ENCODE data around the gene TMPRSS15. TPM values are rescaled to one million over a fixed set of nuclear protein-coding genes. Genes with fewer than 3 reads are reported as not detected.

Gene TMPRSS15
- total RNA-seq, 2 donors from 2014 or later: not detected

DNA sequence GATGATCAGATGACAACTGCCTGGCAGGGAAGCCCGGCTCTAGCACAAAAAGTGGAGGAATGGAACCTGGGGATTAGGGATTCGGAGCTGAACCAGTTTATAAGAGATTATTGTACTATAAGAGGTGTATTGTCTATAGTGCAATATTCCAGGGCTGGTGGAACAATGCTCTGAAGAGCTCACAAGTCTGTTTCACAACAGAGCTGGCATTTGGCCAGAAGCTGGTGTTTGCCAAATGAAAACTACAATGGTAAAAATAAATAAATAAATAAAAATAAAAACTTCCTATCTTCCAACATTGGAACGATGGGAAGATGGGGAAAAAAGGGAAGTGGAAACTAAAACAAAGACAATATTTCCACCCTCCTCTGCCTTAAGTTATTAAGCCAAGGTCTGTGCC is 85.4 kb downstream of the TMPRSS15 start:
- Mint-ChIP-seq H3K9me3 (peaks cover under 1 to 1% of the 10 kb centered on the region in 2 donors), H3K36me3 (ENCODE audit: insufficient read depth in 2 of 2) (peaks cover 0 to 2% of the 10 kb centered on the region in 2 donors), H3K4me3 (no peak overlapping the region), H3K4me1 (ENCODE audit: low read depth) (no peaks in the 10 kb centered on the region), H3K27ac (no peak overlapping the region), H3K27me3 (ENCODE audit: low read depth) (no peaks in the 10 kb centered on the region)
- no peak for DNase-seq
- no peak for ATAC-seq (replicated peaks in 1 of 2)

DNA sequence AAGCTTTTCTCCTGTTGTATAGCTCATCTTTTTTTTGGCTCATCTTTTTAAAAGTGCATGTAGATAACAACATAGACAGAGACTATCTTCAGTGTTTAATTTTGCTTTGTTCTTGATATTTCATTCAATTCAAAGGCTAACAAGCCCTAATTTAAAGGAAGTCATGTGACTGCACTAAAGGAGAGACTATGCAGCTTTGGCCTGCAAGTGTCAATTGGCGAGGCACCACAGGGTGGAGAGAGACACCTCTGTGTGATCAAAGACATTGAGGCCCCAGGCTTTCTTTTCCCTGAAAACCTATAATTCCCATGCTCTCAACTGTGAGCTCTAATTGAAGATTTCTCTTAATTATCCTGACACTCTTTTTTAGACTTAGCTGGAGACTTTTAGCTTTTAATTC is 105.4 kb downstream of the TMPRSS15 start:
- no peak for DNase-seq
- no peak overlapping the region for H3K27ac Mint-ChIP-seq
- ATAC-seq (replicated peaks in 1 of 2): no peak
- H3K9me3 Mint-ChIP-seq: no peaks in the 10 kb centered on the region
- no peaks in the 10 kb centered on the region for H3K4me1 Mint-ChIP-seq (ENCODE audit: low read depth)
- H3K27me3 Mint-ChIP-seq (ENCODE audit: low read depth): no peaks in the 10 kb centered on the region
- no peaks in the 10 kb centered on the region for H3K36me3 Mint-ChIP-seq (ENCODE audit: insufficient read depth in 2 of 2)
- no peak overlapping the region for H3K4me3 Mint-ChIP-seq

DNA sequence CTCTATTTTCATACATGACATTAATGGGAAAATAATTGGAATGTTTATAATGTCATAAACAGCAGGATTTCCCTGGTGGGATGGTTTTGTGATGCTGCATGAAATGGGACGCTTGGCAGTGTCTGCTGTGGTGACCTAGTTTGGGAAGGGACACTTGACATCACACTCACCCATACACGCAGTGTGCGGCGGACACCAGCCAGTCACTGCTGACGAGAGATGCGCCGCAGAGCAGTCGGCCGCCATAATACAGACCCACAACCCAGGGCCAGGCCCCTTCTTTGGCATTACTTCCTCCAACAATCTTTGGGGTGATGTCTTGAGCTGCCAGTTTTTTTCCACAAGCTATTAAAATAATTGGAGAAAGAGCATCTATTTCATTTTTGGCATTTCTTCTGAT is 109.5 kb downstream of the TMPRSS15 start:
- Mint-ChIP-seq H3K27me3 (ENCODE audit: low read depth) (no peaks in the 10 kb centered on the region), H3K36me3 (ENCODE audit: insufficient read depth in 2 of 2) (no peaks in the 10 kb centered on the region), H3K27ac (no peak overlapping the region), H3K4me3 (no peak overlapping the region), H3K9me3 (no peaks in the 10 kb centered on the region), H3K4me1 (ENCODE audit: low read depth) (no peaks in the 10 kb centered on the region)
- no peak for ATAC-seq (replicated peaks in 1 of 2)
- DNase-seq: no peak

DNA sequence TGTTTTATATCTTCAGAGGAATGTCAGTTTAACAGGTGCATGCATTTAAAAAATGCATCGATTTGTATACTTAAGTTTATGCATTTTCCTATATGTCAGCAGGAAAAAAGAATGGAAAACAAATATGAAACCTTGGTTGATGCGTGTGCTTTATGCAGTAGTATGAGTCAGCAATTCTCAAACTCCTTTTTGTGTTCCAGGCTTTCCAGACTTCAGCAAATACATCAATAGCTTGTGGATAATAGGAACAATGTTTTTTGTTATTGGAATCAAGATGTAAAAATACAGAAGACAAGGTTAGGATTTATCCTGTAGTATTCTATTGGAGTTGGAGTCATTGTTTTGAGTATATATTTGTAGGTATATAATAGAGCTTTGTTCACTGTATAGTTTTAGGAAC is 113.7 kb downstream of the TMPRSS15 start:
- Mint-ChIP-seq H3K36me3 (ENCODE audit: insufficient read depth in 2 of 2) (no peaks in the 10 kb centered on the region), H3K27me3 (ENCODE audit: low read depth) (no peaks in the 10 kb centered on the region), H3K4me3 (no peak overlapping the region), H3K4me1 (ENCODE audit: low read depth) (no peaks in the 10 kb centered on the region), H3K9me3 (no peaks in the 10 kb centered on the region), H3K27ac (no peak overlapping the region)
- no peak for DNase-seq
- ATAC-seq (replicated peaks in 1 of 2): no peak

DNA sequence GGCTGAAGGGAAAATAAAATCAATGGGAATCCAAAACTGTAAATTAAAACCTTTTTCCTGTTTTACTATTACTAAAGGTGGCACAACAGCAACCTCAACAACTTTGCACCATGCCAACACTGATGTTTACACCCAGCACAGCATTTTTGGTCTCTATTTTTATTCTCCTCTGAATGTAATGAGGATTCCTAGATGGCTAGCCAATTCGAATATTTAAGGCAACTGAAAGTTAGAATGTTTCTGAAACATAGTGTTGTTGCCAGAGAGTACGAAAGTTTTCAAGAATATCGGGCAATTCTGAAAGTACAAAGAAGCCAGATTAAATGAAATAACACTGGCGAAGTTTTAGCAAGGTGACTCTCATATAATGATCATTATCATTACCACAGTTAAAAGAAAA is 118.2 kb downstream of the TMPRSS15 start:
- Mint-ChIP-seq H3K27me3 (ENCODE audit: low read depth) (no peaks in the 10 kb centered on the region), H3K9me3 (no peaks in the 10 kb centered on the region), H3K4me1 (ENCODE audit: low read depth) (no peaks in the 10 kb centered on the region), H3K4me3 (no peak overlapping the region), H3K27ac (no peak overlapping the region), H3K36me3 (ENCODE audit: insufficient read depth in 2 of 2) (no peaks in the 10 kb centered on the region)
- DNase-seq: no peak
- ATAC-seq (replicated peaks in 1 of 2): no peak

DNA sequence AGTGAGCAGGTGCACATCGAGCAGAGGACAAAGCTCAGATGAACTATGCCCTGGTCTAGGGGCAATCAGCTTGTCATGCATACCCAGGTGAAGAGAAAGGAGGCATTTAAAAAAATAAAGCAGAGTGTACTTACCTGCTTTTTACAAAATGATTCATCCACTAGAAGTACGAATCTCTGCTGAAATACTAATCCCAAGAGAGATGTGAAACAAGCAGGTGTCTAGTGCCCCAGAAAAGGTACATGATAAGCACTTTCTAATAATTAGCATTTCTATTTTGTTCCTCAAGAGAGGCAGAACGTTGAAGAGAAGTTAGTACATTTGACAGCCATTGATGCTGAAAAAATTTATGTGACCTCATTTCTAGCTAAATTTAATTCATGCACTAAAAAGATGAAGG is 127.8 kb downstream of the TMPRSS15 start:
- Mint-ChIP-seq H3K36me3 (ENCODE audit: insufficient read depth in 2 of 2) (no peaks in the 10 kb centered on the region), H3K4me3 (no peak overlapping the region), H3K27ac (no peak overlapping the region), H3K27me3 (ENCODE audit: low read depth) (no peaks in the 10 kb centered on the region), H3K9me3 (no peaks in the 10 kb centered on the region), H3K4me1 (ENCODE audit: low read depth) (no peaks in the 10 kb centered on the region)
- DNase-seq (no peak), ATAC-seq (replicated peaks in 1 of 2) (no peak)

DNA sequence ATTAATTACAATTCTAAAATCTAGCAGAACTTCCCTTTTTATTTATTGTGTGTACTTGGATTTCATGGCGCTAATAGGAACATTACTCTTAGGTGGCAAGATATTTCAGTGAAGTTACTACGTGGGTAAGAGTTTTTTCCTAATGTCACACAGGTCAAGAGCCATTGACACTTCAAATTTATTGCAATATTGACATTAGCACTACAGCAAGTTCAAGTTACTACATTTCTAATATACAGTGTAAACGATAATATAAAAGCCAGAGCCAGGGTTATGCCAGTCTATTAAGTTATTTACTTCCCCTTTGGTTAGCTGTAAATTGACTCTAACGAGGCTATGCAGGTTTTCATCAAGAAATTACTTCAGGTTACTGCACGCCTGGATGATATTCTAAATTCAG is 129.2 kb downstream of the TMPRSS15 start:
- no peak overlapping the region for H3K4me3 Mint-ChIP-seq
- H3K4me1 Mint-ChIP-seq (ENCODE audit: low read depth): no peaks in the 10 kb centered on the region
- H3K36me3 Mint-ChIP-seq (ENCODE audit: insufficient read depth in 2 of 2): no peaks in the 10 kb centered on the region
- no peaks in the 10 kb centered on the region for H3K9me3 Mint-ChIP-seq
- H3K27me3 Mint-ChIP-seq (ENCODE audit: low read depth): no peaks in the 10 kb centered on the region
- no peak overlapping the region for H3K27ac Mint-ChIP-seq
- ATAC-seq (replicated peaks in 1 of 2) (no peak), DNase-seq (no peak)

DNA sequence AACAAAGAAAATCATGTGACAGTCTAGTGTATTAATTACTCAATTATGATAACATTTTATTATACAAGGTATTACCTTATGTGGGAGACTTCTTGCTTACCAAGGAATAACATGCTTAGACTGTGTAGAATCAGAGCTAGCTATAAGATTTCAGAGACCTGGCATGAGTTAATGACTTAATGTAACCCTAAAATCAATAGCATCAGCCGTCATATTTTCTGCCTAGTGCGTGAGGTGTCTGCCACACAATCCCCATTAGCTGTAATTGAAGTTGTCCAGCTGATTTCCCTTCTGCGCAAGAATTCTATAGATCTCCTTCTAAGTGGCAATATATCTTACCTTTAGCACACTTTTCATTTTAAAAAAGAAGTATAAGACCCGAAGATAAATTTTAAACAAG is 130.2 kb downstream of the TMPRSS15 start:
- no peak overlapping the region for H3K27ac Mint-ChIP-seq
- DNase-seq: no peak
- H3K9me3 Mint-ChIP-seq: peaks cover 0 to 4% of the 10 kb centered on the region in 2 donors
- no peaks in the 10 kb centered on the region for H3K4me1 Mint-ChIP-seq (ENCODE audit: low read depth)
- no peak for ATAC-seq (replicated peaks in 1 of 2)
- no peaks in the 10 kb centered on the region for H3K36me3 Mint-ChIP-seq (ENCODE audit: insufficient read depth in 2 of 2)
- no peaks in the 10 kb centered on the region for H3K27me3 Mint-ChIP-seq (ENCODE audit: low read depth)
- H3K4me3 Mint-ChIP-seq: no peak overlapping the region

DNA sequence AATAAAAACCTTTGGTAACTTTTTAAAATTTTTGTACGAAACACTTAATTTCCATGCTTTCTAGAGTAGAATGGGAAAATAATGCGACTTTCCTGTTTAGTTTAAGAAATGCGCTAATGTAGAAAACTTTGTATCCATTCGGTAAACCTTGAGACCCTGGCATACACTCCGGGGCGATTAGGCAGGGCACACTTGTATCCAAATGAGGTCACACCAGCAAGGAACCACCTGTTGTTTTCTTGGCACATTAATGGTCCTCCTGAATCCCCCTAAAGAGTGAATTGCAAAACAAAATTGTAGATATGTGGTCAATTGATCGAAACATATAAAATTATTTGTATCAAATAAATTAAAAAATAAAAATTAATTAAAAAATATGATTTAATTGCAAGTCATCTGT is 133.7 kb downstream of the TMPRSS15 start:
- no peak overlapping the region for H3K27ac Mint-ChIP-seq
- no peaks in the 10 kb centered on the region for H3K27me3 Mint-ChIP-seq (ENCODE audit: low read depth)
- no peak for ATAC-seq (replicated peaks in 1 of 2)
- no peak for DNase-seq
- no peaks in the 10 kb centered on the region for H3K36me3 Mint-ChIP-seq (ENCODE audit: insufficient read depth in 2 of 2)
- no peaks in the 10 kb centered on the region for H3K4me1 Mint-ChIP-seq (ENCODE audit: low read depth)
- peaks cover 0 to 5% of the 10 kb centered on the region in 2 donors for H3K9me3 Mint-ChIP-seq
- H3K4me3 Mint-ChIP-seq: no peak overlapping the region

DNA sequence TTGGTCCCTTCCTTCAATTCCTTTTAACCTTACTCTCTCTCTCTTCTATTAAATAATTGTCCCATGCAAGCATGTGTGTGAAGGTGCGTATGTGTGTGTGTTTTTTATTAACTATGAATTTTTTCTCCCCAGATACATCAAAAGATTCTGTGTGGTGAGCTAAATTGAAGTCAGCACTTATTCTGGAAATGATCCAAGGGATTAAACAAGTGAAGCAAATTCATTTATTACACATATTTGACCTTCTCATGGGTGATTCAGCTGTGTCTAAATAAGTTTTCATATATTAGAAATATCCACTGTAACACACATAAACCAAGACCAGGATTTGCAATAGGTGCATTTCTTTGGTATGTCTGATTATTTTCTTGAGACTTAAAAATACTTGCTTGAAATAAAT is 134.7 kb downstream of the TMPRSS15 start:
- Mint-ChIP-seq H3K9me3 (peaks cover 0 to 5% of the 10 kb centered on the region in 2 donors), H3K27me3 (ENCODE audit: low read depth) (no peaks in the 10 kb centered on the region), H3K36me3 (ENCODE audit: insufficient read depth in 2 of 2) (no peaks in the 10 kb centered on the region), H3K4me1 (ENCODE audit: low read depth) (no peaks in the 10 kb centered on the region), H3K4me3 (no peak overlapping the region), H3K27ac (no peak overlapping the region)
- no peak for ATAC-seq (replicated peaks in 1 of 2)
- no peak for DNase-seq

DNA sequence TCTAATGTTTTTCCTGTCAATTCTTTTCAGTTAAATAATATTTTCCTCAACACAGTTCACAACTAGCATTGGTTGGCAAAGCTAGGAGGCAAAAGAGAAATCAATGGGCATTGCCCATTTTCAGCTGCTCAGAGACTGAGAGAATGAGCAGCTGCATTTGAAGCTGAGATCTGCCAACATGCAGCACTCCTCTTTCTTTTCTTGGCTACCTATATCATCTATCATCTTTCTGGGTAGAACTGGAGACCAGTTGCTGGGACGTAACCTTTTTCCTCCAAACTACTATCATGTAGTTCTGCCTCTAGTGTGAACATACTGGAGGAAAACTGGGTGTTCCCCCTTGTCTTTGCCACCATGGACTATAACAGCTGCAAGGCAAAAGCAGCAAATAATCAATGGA is 136.1 kb downstream of the TMPRSS15 start:
- no peaks in the 10 kb centered on the region for H3K27me3 Mint-ChIP-seq (ENCODE audit: low read depth)
- no peak overlapping the region for H3K27ac Mint-ChIP-seq
- peaks cover 0 to 5% of the 10 kb centered on the region in 2 donors for H3K9me3 Mint-ChIP-seq
- no peaks in the 10 kb centered on the region for H3K4me1 Mint-ChIP-seq (ENCODE audit: low read depth)
- DNase-seq (no peak), ATAC-seq (replicated peaks in 1 of 2) (no peak)
- H3K36me3 Mint-ChIP-seq (ENCODE audit: insufficient read depth in 2 of 2): no peaks in the 10 kb centered on the region
- no peak overlapping the region for H3K4me3 Mint-ChIP-seq

DNA sequence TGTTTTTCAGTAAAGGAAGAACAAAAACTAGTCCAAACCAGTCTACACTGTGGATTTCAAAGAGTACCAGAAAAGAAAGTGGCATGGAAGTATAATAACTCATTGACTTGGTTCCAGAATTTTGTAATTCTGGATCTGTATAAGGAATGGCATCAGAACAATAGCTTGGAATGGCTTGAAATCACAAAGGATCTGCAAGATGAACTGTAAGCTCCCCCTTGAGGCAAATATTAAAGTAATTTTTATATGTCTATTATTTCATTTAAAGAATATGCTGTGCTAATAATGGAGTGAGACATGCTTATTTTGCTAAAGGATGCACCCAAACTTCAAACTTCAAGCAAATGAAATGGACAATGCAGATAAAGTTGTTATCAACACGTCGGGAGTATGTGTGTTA is 137.6 kb downstream of the TMPRSS15 start:
- no peaks in the 10 kb centered on the region for H3K4me1 Mint-ChIP-seq (ENCODE audit: low read depth)
- H3K36me3 Mint-ChIP-seq (ENCODE audit: insufficient read depth in 2 of 2): no peaks in the 10 kb centered on the region
- no peak overlapping the region for H3K4me3 Mint-ChIP-seq
- no peak for ATAC-seq (replicated peaks in 1 of 2)
- no peak for DNase-seq
- no peaks in the 10 kb centered on the region for H3K27me3 Mint-ChIP-seq (ENCODE audit: low read depth)
- no peak overlapping the region for H3K27ac Mint-ChIP-seq
- H3K9me3 Mint-ChIP-seq: peaks cover 0 to 5% of the 10 kb centered on the region in 2 donors

DNA sequence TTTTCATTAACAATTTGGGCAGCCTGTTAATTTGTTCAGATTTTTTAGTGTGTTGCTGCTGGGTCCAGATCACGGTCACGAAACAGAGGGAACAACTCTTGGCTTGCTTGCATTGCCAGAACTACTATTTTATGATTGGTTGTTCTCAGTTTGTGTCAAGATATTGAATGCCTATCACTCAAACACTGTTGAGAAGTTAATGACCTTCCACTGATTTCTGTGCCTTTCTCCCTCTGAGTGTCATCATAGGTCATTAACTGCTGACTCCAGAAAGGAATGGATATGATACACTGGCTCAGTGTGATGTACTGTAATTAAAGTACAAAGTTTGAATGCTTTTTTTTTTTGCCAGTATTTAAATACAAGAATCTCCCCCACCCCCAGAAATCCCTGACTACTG is 149.8 kb downstream of the TMPRSS15 start:
- ATAC-seq (replicated peaks in 1 of 2): no peak
- Mint-ChIP-seq H3K27me3 (ENCODE audit: low read depth) (no peaks in the 10 kb centered on the region), H3K36me3 (ENCODE audit: insufficient read depth in 2 of 2) (no peaks in the 10 kb centered on the region), H3K27ac (no peak overlapping the region), H3K4me3 (no peak overlapping the region), H3K4me1 (ENCODE audit: low read depth) (no peaks in the 10 kb centered on the region), H3K9me3 (no peaks in the 10 kb centered on the region)
- DNase-seq: no peak

DNA sequence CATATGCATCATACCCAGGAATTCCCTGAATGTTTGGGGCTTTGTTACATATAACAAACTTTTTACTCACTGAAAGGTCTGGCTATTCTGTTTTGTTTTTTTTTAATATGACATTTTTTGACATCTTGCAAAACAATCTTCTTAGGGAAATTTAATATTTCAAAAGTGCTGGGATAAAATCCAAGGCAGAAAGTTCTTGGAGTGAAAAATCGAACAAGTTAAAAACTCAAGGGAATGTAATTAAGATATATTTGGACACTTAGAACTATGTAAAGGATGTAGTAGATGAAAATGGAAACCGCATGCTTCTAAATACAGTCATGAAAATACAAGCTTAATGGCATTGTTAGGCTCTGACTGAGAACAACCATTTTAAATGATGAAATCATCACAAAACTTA is 150.4 kb downstream of the TMPRSS15 start:
- H3K36me3 Mint-ChIP-seq (ENCODE audit: insufficient read depth in 2 of 2): no peaks in the 10 kb centered on the region

DNA sequence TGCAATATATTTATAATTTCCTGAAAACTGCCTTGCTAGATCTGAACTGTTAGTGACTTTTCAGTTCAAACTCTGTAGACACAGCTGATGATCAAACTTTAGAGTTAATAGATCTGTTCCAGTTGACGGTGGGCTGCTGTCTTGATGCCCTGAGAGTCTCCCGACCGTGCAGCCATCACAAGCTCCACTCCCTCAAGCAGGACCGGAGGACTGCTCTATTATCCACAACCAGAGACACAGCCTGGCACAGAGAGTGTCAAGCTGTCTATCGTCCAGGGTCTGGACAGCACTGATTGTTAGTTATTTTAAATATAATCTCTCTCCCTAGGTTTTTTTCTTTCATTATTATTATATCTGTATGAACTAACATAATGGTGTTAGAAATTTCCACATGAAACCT is 150.9 kb downstream of the TMPRSS15 start:
- no peaks in the 10 kb centered on the region for H3K36me3 Mint-ChIP-seq (ENCODE audit: insufficient read depth in 2 of 2)
- H3K9me3 Mint-ChIP-seq: no peaks in the 10 kb centered on the region
- no peaks in the 10 kb centered on the region for H3K27me3 Mint-ChIP-seq (ENCODE audit: low read depth)
- no peak overlapping the region for H3K4me3 Mint-ChIP-seq
- H3K27ac Mint-ChIP-seq: no peak overlapping the region
- no peak for ATAC-seq (replicated peaks in 1 of 2)
- no peak for DNase-seq
- no peaks in the 10 kb centered on the region for H3K4me1 Mint-ChIP-seq (ENCODE audit: low read depth)

More for the DNA sequence above, 150.4 kb downstream of the TMPRSS15 start:
- no peaks in the 10 kb centered on the region for H3K27me3 Mint-ChIP-seq (ENCODE audit: low read depth)
- ATAC-seq (replicated peaks in 1 of 2): no peak
- H3K27ac Mint-ChIP-seq: no peak overlapping the region
- no peak overlapping the region for H3K4me3 Mint-ChIP-seq
- no peaks in the 10 kb centered on the region for H3K4me1 Mint-ChIP-seq (ENCODE audit: low read depth)
- DNase-seq: no peak
- H3K9me3 Mint-ChIP-seq: no peaks in the 10 kb centered on the region

Data from activated T-cell treated with anti-CD3 and anti-CD28 coated beads, Interleukin-2, amount 50 U/mL, for 72 hours (primary cell).